Coronary artery (tissue), 2 donors: ENCODE measurements around the gene TENM3.

ENCODE experiments used
- DNase-seq: peaks from one replicate; pipeline ENCODE4 v3.0.0-alpha.2; 2017; ENCODE audit warnings: low spot score
- H3K27ac ChIP-seq, 2 donors: fragments of 200-600 bp; sonication (generic); one replicate each; pipeline ENCODE4 v1.5.1; 2016 to 2019
- H3K4me3 ChIP-seq: fragments of 200-600 bp; sonication (generic); 2 replicates; pipeline ENCODE4 v1.5.1; 2016; ENCODE audit warnings: mild to moderate bottlenecking, moderate library complexity
- CTCF ChIP-seq: fragments of 200-600 bp; sonication (generic); IDR thresholded peaks from one replicate; pipeline ENCODE4 v1.5.1; 2019; ENCODE audit warnings: antibody characterized with exemption

TENM3 gene

GRCh38 chr4:182273191-182273935 is 30.2 kb downstream of the TENM3 start:
- no peak overlapping the region for H3K4me3 ChIP-seq
- no peak overlapping the region for H3K27ac ChIP-seq
- no peak for TF ChIP-seq CTCF
- no peak for DNase-seq

- TF ChIP-seq CTCF = no peak
- no peak for DNase-seq
- Histone ChIP-seq H3K27ac (no peak overlapping the region), H3K4me3 (no peak overlapping the region)
Measured at GRCh38 chr4:182276210-182277109, 33.3 kb downstream of the TENM3 start.

- no peak for TF ChIP-seq CTCF
- H3K4me3 ChIP-seq = no peak overlapping the region
- no peak for DNase-seq
- H3K27ac ChIP-seq = no peak overlapping the region
Measured at GRCh38 chr4:182277377-182277776, 34.2 kb downstream of the TENM3 start.

- Histone ChIP-seq H3K4me3 (no peak overlapping the region), H3K27ac (no peak overlapping the region)
- no peak for TF ChIP-seq CTCF
- DNase-seq = no peak
Measured at GRCh38 chr4:182278729-182279128, 35.5 kb downstream of the TENM3 start.

GRCh38 chr4:182280436-182281111 is 37.4 kb downstream of the TENM3 start:
- no peak overlapping the region for H3K27ac ChIP-seq
- no peak overlapping the region for H3K4me3 ChIP-seq
- no peak for DNase-seq
- TF ChIP-seq CTCF = no peak

GRCh38 chr4:182286035-182286434 is 42.8 kb downstream of the TENM3 start:
- Histone ChIP-seq H3K27ac (no peak overlapping the region), H3K4me3 (no peak overlapping the region)
- TF ChIP-seq CTCF = no peak
- DNase-seq = no peak
